GM19324 (cell line): ENCODE measurements around the gene ZCCHC24.

Source experiments
- ATAC-seq: cut with Tn5 transposase; IDR thresholded peaks from one replicate; pipeline ENCODE4 v1.9.1; 2021; ENCODE audit warnings: mild to moderate bottlenecking, moderate library complexity; ENCODE audit not compliant: unreplicated experiment, low FRiP score

Gene ZCCHC24

GRCh38 chr10:79415736-79416577 is 29.5 kb downstream of the ZCCHC24 start:
- ATAC-seq, result no peak

GRCh38 chr10:79414714-79415113 is 30.7 kb downstream of the ZCCHC24 start:
- no peak for ATAC-seq

GRCh38 chr10:79413196-79413595 is 32.2 kb downstream of the ZCCHC24 start:
- no peak for ATAC-seq

GRCh38 chr10:79412516-79412915 is 32.9 kb downstream of the ZCCHC24 start:
- no peak for ATAC-seq

- ATAC-seq, result no peak
Observed at GRCh38 chr10:79411546-79412495, 33.6 kb downstream of the ZCCHC24 start.

GRCh38 chr10:79410315-79411094 is 34.9 kb downstream of the ZCCHC24 start:
- ATAC-seq, result no peak

GRCh38 chr10:79409726-79410085 is 35.7 kb downstream of the ZCCHC24 start:
- ATAC-seq, result no peak

- no peak for ATAC-seq
Observed at GRCh38 chr10:79409038-79409725, 36.2 kb downstream of the ZCCHC24 start.

- no peak for ATAC-seq
Observed at GRCh38 chr10:79407811-79408795, 37.3 kb downstream of the ZCCHC24 start.

- ATAC-seq, result no peak
Observed at GRCh38 chr10:79407423-79407796, 38.0 kb downstream of the ZCCHC24 start.

GRCh38 chr10:79406683-79407422 is 38.6 kb downstream of the ZCCHC24 start:
- ATAC-seq, result no peak

GRCh38 chr10:79405995-79406515 is 39.4 kb downstream of the ZCCHC24 start:
- no peak for ATAC-seq

- ATAC-seq, result no peak
Observed at GRCh38 chr10:79405221-79405994, 40.0 kb downstream of the ZCCHC24 start.

GRCh38 chr10:79404690-79405131 is 40.7 kb downstream of the ZCCHC24 start:
- ATAC-seq, result no peak

- no peak for ATAC-seq
Observed at GRCh38 chr10:79404231-79404609, 41.2 kb downstream of the ZCCHC24 start.

GRCh38 chr10:79403441-79404230 is 41.8 kb downstream of the ZCCHC24 start:
- ATAC-seq, result no peak
